LNCAP (cell line): ENCODE results near the gene TBC1D1.

Experiments
- TF ChIP-seq, protein P1 (sequence below): fragments of 450-650 bp; IDR thresholded peaks from 2 replicates; pipeline ENCODE4 v1.5.1; 2017; ENCODE audit warnings: mild to moderate bottlenecking

The TBC1D1 gene

DNA sequence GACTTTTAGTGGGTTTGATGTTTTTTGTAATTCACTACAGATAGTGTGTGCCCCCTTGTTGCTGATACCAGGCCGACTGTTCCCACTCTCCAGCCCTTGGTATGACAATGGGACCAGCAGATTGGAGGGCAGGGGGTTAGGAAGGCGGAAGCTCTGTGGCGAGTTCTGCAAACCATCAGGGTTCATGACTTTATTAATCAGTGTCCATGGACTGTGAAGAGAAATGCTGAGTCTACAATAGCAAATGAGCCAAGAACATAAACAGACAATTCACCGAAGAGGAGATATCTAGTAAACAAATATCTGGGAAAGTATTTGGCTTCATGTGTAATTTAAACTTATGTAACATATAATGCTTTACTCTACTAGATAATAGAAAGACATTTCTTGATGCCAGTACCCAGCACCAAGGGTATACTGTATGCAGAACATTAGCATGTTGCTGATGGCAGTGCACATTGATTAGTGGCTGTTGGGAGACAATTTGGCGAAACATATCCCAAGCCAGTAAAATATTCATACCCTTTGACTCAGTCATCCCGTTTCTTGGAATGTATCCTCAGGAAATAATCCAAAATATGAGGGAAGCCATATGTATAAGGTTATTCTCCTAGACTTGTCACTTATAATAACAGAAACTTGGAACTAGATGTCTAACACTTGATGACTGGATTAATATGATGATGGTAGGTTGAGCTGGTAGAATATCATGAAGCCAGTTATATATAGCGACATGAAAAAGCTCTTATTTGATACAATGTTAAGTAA lies 238.8 kb downstream of the TBC1D1 start:
- TF ChIP-seq, protein P1, sequence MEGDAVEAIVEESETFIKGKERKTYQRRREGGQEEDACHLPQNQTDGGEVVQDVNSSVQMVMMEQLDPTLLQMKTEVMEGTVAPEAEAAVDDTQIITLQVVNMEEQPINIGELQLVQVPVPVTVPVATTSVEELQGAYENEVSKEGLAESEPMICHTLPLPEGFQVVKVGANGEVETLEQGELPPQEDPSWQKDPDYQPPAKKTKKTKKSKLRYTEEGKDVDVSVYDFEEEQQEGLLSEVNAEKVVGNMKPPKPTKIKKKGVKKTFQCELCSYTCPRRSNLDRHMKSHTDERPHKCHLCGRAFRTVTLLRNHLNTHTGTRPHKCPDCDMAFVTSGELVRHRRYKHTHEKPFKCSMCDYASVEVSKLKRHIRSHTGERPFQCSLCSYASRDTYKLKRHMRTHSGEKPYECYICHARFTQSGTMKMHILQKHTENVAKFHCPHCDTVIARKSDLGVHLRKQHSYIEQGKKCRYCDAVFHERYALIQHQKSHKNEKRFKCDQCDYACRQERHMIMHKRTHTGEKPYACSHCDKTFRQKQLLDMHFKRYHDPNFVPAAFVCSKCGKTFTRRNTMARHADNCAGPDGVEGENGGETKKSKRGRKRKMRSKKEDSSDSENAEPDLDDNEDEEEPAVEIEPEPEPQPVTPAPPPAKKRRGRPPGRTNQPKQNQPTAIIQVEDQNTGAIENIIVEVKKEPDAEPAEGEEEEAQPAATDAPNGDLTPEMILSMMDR = no peak

DNA sequence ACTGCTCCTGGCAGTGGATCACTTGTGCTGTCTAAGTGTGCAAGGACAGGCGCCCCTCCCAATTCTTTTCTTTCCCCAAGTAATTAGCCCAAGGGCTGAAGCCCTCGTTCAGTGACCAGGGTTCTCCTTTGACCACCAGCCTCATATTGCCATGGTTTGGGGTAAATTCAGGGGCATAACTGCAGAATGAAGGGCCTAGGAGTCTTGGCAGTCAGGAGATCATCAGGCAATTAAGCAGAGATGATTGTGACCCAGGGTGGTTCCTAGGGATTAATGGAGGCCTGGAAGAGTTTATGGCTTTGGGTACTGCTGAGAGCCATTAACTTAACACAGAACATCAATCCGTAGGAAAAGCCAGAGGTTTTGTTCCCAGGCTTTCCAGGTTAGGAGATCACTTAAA lies 240.0 kb downstream of the TBC1D1 start:
- TF ChIP-seq, protein P1 = no peak

DNA sequence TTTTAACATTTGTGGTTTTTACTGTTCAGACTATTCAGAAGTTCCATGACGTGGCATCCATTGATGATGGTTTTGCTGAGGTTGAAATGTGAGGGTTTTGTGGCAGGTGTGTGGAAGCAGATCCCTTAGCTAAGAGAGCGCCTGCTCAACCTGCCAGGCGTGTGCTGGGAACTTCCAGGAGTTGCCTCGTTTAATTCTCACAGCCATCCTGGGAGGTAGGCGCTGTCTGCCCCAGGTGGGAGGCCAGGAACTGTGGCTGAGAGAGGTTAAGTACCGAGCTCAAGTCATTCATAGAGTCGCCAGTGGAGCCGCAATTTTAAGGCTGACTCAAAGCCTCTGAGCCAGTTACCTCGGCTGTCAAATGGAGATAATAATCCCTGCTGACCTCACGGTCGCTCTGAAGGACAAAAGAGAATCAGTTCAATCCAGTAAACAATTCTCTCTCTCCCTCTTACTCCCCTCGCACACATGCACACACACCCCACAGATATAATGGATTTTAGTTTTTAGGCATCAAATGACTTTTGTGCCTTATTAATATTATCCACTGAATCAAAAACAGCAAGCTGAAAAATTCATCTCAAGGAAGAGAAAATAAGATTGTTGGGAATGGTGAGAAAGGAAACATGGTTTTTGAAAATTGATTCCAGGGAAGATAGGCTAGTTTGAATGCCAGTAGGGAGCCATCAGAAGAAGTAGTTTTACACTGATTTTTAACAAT lies 240.6 kb downstream of the TBC1D1 start:
- TF ChIP-seq, protein P1 = no peak

DNA sequence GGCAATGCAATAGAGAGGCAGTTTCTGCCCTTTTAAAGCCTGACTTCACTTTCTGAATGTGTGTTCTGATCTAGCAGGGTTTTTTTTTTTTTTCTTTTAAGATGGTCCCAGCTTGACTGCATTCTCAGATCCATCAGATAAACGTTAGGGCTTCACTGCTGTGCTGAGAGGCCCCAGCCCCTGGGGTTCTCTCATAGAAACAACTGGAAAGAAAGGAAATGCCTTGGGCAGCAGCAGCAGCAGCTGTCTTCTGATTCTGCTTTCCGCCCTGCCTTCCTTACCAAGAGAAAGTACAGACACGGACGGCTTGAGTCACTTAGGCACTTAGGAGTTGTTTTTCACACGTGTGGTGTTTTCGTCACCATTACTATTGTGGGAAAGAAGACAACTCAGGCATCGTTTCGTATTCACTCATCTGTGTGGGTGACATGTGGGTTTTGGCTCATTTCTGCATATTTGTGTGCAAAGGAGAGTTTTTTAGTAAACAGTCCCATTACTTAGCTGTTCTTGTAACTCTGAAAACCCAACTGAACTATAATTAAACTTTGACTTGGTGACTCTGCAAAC lies 241.3 kb downstream of the TBC1D1 start:
- TF ChIP-seq, protein P1 = no peak

DNA sequence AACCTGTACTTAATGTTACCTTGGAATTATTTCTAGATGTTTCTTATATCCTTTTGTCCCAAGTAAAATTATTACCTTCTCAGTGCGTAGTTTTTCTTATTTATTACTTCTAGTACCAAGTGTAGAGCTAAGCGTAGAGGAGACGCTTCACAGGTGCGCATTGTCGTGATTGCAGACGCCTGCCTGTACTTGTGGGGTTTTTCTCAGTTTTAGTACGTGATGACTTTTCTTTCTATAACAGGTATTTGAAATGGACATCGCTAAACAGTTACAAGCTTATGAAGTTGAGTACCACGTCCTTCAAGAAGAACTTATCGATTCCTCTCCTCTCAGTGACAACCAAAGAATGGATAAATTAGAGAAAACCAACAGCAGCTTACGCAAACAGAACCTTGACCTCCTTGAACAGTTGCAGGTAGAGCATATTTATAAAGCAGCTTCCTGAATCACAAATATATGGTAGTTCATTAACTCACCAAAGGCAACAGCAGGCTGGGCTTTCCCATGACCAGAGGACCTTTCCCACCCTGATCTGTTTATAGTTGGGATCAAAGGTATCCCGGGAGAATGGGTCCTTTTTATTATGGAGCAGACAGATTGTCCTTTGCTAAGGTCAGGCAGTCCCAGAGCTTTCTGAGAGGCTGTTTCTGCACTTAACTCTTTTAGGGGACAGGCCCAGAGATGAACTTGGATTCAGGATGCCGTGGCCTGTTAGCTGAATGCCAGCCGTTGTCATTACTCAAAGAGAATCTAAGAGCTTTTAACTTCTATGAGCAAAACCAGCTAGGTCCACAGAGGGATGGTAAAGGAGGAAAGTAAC lies 242.2 kb downstream of the TBC1D1 start:
- TF ChIP-seq, protein P1 = no peak

DNA sequence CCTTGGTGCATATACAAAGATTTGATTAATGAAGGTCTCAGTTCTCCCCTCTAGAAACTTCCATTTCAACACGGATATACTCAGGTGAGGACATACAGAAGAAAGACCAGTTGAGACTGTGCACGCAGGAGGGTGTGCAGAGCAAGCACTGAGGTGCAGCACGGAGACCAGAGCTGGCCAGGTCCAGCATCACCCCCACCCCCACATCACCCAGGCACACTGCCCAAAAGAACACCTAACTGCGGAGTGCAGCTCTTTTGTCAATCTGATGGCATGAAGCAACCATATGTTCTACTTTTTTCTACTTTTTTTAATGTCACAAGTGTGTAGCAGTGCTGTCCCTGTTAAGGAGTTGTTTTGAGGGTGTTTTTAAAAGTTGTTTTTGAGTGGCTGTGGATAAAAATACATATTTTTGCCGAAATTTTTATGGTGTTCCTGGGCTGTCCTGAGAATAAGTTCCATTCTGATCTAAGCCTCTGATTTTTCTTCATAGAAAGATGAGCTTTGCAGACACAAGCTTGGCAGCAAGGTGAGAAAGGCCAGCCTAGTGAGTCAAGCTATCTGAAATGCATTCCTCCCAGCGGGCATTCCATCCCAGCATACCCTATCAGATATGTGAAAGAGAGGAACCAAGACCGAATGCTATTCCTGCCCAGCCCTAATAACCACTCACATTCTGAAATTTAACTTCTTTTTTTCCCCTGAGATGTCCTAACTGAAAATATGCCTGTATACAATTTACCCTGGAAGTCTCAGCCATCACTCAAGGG lies 243.0 kb downstream of the TBC1D1 start:
- TF ChIP-seq, protein P1 = no peak

DNA sequence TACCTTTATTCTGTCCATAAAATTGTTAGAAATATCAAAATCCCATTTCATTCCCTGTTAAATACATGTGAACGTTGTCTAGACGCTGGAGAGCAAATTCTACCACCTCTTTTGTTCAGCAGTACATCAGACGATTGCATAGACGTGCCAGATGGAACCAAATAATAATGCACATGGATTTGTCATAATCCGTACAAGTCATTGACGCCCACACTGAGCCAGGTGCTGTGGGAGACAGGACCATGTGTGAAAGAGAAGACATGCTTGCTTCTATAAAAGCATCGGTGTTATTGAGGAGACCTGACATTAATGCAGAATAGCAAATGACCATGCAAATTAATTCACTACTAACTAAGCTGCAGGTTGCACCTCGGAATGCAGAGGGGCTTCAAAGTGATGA lies 244.3 kb downstream of the TBC1D1 start:
- TF ChIP-seq, protein P1 = no peak
